ENCODE results near the gene ZFAND2A. TPM values are rescaled to one million over a fixed set of nuclear protein-coding genes. Genes with fewer than 3 reads are reported as not detected.
"Not testable (repeated sequence)": the region's sequence is repeated elsewhere in the genome, so short reads cannot be mapped to it uniquely, and the experiment has no call there.

Gene ZFAND2A
- total RNA-seq, 1 donor from 2014 or later, result 6.6 TPM

DNA sequence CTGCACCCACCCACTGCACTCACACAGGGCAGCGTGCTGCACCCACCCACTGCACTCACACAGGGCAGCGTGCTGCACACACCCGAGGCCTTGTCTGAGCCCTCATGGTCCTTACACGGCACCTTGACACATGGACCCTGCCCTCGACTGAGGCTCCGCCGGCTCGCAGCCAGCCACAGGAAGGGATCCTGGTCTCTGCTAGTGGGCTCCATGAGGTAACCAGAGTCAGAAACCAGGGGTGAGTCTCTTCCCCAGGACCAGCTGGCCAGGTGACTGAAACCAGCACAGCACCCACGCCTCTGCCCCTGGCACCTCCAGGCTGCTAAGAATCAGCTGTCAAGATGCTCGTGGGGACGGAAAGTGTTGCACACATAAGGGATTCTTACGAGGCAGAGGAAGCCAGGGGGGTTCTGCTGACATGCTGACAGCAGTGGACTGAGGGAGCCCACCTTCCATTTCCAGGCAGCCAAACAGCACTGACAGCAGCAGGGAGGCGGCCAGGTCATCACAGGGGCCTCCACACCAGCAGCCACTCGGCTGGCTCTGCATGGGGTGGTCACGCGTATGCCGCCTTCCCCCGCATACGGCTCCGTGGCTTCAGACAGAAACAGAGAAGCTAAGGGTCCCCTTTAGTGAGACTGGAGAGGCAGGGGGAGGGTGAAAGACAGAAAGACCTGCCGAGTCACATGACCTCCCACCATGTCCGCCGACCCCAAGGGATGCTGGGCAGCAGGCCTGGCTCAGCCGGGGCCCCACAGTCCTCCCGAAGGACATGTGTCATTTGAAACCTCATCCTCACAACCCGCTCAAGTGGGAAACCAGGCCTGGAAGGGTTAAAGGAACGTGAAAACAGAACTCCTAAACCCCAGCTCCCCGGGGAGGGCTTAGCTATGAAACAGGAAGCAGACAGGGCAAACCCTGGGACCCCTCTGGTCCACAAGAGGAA is 37.8 kb downstream of the ZFAND2A start:
- TF ChIP-seq CTCF (IDR thresholded peaks at IDR 0.05; ENCODE audit: borderline replicate concordance), result no peak
- Histone ChIP-seq H3K4me1 (peaks cover 23% of the 10 kb centered on the region), H3K27me3 (ENCODE audit: low read depth) (no peaks in the 10 kb centered on the region), H3K27ac (replicated peaks) (peak overlapping the region; percentile 85), H3K9me3 (replicated peaks) (no peaks in the 10 kb centered on the region), H3K4me3 (no peak overlapping the region), H3K36me3 (peaks cover 14% of the 10 kb centered on the region)
- no peak for DNase-seq
- intact Hi-C loops (cut with micrococcal nuclease), result no loop called here

- TF ChIP-seq CTCF (IDR thresholded peaks at IDR 0.05; ENCODE audit: borderline replicate concordance), result no peak
- intact Hi-C loops (cut with micrococcal nuclease), result no loop called here
Measured at GRCh38 chr7:1121476-1121875, 38.5 kb downstream of the ZFAND2A start.

GRCh38 chr7:1120791-1121190 is 39.2 kb downstream of the ZFAND2A start:
- Histone ChIP-seq H3K4me1 (peaks cover 23% of the 10 kb centered on the region), H3K27ac (replicated peaks) (no peak overlapping the region), H3K36me3 (peaks cover under 1% of the 10 kb centered on the region), H3K9me3 (replicated peaks) (no peaks in the 10 kb centered on the region), H3K27me3 (ENCODE audit: low read depth) (no peaks in the 10 kb centered on the region), H3K4me3 (no peak overlapping the region)
- DNase-seq, result no peak
- no peak for TF ChIP-seq CTCF (IDR thresholded peaks at IDR 0.05; ENCODE audit: borderline replicate concordance)
- intact Hi-C loops (cut with micrococcal nuclease), result no loop called here

More at GRCh38 chr7:1121476-1121875, 38.5 kb downstream of the ZFAND2A start:
- peak overlapping the region; percentile 12 for H3K27ac ChIP-seq (replicated peaks)
- H3K36me3 ChIP-seq, result peaks cover 7% of the 10 kb centered on the region
- no peak for DNase-seq
- H3K4me3 ChIP-seq, result no peak overlapping the region
- H3K4me1 ChIP-seq, result peaks cover 23% of the 10 kb centered on the region
- H3K27me3 ChIP-seq (ENCODE audit: low read depth), result no peaks in the 10 kb centered on the region
- H3K9me3 ChIP-seq (replicated peaks), result no peaks in the 10 kb centered on the region

- Histone ChIP-seq H3K9me3 (replicated peaks) (no peaks in the 10 kb centered on the region), H3K36me3 (no peaks in the 10 kb centered on the region), H3K27me3 (ENCODE audit: low read depth) (no peaks in the 10 kb centered on the region), H3K4me1 (peaks cover 15% of the 10 kb centered on the region), H3K27ac (replicated peaks) (no peak overlapping the region), H3K4me3 (no peak overlapping the region)
- TF ChIP-seq CTCF (IDR thresholded peaks at IDR 0.05; ENCODE audit: borderline replicate concordance), result no peak
- no peak for DNase-seq
- intact Hi-C loops (cut with micrococcal nuclease), result no loop called here
Measured at GRCh38 chr7:1119201-1119600, 40.8 kb downstream of the ZFAND2A start.

GRCh38 chr7:1117321-1117928 is 42.6 kb downstream of the ZFAND2A start:
- Histone ChIP-seq H3K9me3 (replicated peaks) (no peaks in the 10 kb centered on the region), H3K27ac (replicated peaks) (no peak overlapping the region), H3K36me3 (no peaks in the 10 kb centered on the region), H3K4me3 (no peak overlapping the region), H3K4me1 (peaks cover under 1% of the 10 kb centered on the region), H3K27me3 (ENCODE audit: low read depth) (no peaks in the 10 kb centered on the region)
- TF ChIP-seq CTCF (IDR thresholded peaks at IDR 0.05; ENCODE audit: borderline replicate concordance), result no peak
- intact Hi-C loops (cut with micrococcal nuclease), result no loop called here
- DNase-seq, result no peak

GRCh38 chr7:1116383-1117008 is 43.5 kb downstream of the ZFAND2A start:
- DNase-seq; H3K4me1 ChIP-seq; H3K9me3 ChIP-seq (replicated peaks); H3K27me3 ChIP-seq (ENCODE audit: low read depth); intact Hi-C loops (cut with micrococcal nuclease); H3K27ac ChIP-seq (replicated peaks); H3K36me3 ChIP-seq; H3K4me3 ChIP-seq: not testable (repeated sequence)

DNA sequence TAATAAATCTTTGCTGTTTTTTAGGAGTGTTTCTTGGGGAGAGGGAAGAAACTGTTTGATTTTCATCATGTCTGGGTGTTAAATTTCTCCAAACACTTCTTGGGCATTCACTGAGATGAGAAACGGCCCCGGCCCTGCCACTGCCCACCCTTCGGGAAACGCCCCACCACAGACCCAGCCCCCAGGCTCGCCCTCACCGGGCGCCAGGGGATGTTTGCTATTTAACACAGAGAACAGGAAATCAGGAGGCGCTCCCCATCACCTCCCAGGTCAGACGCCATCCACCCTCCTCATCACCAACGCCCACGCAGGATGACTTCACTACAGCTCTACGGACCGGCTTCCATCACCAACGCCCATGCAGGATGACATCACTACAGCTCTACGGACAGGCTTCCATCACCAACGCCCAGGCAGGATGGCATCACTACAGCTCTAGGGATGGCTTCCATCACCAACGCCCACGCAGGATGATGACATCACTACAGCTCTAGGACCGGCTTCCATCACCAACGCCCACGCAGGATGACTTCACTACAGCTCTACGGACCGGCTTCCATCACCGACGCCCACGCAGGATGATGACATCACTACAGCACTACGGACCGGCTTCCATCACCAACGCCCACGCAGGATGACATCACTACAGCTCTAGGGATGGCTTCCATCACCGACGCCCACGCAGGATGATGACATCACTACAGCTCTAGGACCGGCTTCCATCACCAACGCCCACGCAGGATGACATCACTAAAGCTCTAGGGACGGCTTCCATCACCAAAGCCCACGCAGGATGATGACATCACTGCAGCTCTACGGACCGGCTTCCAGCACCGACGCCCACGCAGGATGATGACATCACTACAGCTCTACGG is 44.6 kb downstream of the ZFAND2A start:
- DNase-seq, result peak; percentile 2
- intact Hi-C loops (cut with micrococcal nuclease), result not testable (repeated sequence)

More for the DNA sequence above, 44.6 kb downstream of the ZFAND2A start:
- H3K27me3 ChIP-seq (ENCODE audit: low read depth); H3K4me3 ChIP-seq; H3K27ac ChIP-seq (replicated peaks); H3K36me3 ChIP-seq; H3K9me3 ChIP-seq (replicated peaks): not testable (repeated sequence)
- H3K4me1 ChIP-seq, result peaks cover 11% of the 10 kb centered on the region
